ENCODE data around the gene HLX.

DNA sequence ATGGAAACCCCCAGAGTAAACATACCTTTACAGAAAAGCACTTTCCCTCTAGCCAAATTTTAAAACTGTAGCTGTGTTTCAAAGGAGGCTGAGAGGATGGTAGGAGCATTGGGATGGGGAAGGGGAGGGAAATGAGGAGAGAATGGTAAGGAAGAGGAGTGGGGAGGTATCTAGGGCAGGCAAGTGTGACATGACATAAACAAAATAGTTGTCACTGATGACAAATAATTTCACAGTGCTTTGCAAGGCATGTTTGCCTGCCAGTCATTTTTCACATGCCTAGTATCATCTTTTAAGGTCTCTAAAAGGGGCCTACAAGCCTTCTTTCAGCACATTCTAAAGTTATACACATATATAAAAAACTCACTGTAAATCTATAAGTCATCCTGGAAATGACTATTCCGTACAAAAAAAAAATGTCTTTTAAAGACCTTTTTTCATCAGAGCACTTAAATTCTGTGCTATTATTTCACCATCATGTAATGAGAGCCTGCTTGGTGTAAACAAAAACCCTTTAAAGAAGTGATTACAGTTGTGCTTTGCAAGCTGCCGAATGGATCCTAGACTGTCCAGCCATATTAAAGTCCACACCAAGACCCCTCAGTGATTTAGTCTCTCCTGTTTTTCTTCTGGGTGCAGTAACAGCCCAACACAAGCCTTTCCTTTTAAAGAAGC lies 38.4 kb downstream of the HLX start:
- TF ChIP-seq, protein P1, sequence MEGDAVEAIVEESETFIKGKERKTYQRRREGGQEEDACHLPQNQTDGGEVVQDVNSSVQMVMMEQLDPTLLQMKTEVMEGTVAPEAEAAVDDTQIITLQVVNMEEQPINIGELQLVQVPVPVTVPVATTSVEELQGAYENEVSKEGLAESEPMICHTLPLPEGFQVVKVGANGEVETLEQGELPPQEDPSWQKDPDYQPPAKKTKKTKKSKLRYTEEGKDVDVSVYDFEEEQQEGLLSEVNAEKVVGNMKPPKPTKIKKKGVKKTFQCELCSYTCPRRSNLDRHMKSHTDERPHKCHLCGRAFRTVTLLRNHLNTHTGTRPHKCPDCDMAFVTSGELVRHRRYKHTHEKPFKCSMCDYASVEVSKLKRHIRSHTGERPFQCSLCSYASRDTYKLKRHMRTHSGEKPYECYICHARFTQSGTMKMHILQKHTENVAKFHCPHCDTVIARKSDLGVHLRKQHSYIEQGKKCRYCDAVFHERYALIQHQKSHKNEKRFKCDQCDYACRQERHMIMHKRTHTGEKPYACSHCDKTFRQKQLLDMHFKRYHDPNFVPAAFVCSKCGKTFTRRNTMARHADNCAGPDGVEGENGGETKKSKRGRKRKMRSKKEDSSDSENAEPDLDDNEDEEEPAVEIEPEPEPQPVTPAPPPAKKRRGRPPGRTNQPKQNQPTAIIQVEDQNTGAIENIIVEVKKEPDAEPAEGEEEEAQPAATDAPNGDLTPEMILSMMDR (IDR thresholded peaks at IDR 0.05; ENCODE audit: insufficient read depth, low read length, poor library complexity, severe bottlenecking): no peak
- no peak for TF ChIP-seq EZH2phosphoT487 (conservative IDR thresholded peaks at IDR 0.05; ENCODE audit: low read length)

Measured in SU-DHL-6 (cell line).